ENCODE measurements around the gene RNF19B.

The RNF19B gene

DNA sequence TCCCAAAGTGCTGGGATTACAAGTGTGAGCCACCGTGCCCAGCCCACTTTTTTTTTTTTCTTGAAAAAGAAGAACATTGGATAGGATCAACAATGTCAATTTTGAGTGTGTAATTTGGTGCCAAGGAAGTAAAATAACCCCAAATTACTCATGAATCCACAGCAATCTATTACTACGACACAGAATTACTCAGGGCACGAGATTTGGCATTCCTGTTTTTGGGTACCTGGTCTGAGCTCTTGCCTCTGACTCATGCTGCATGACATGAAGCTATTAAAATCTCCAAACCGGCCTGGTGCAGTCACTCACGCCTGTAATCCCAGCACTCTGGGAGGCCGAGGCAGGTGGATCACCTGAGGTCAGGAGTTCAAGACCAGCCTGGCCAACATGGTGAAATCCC lies 10.4 kb downstream of the RNF19B start:
- DNase-seq (ENCODE audit: low read depth in 1 of 2, low spot score in 1 of 2) = no peak
- no peaks in the 10 kb centered on the region for H3K27me3 ChIP-seq (ENCODE audit: insufficient read depth, poor library complexity, severe bottlenecking)
- no peak overlapping the region for H3K27ac ChIP-seq (replicated peaks)
- H3K4me3 ChIP-seq (replicated peaks; ENCODE audit: insufficient read depth, low read length) = no peak overlapping the region
- no peak for TF ChIP-seq POLR2AphosphoS5 (IDR thresholded peaks at IDR 0.05; ENCODE audit: low read depth)
- no peak for TF ChIP-seq GABPA (IDR thresholded peaks at IDR 0.05; ENCODE audit: low read depth)
- TF ChIP-seq, protein P1, sequence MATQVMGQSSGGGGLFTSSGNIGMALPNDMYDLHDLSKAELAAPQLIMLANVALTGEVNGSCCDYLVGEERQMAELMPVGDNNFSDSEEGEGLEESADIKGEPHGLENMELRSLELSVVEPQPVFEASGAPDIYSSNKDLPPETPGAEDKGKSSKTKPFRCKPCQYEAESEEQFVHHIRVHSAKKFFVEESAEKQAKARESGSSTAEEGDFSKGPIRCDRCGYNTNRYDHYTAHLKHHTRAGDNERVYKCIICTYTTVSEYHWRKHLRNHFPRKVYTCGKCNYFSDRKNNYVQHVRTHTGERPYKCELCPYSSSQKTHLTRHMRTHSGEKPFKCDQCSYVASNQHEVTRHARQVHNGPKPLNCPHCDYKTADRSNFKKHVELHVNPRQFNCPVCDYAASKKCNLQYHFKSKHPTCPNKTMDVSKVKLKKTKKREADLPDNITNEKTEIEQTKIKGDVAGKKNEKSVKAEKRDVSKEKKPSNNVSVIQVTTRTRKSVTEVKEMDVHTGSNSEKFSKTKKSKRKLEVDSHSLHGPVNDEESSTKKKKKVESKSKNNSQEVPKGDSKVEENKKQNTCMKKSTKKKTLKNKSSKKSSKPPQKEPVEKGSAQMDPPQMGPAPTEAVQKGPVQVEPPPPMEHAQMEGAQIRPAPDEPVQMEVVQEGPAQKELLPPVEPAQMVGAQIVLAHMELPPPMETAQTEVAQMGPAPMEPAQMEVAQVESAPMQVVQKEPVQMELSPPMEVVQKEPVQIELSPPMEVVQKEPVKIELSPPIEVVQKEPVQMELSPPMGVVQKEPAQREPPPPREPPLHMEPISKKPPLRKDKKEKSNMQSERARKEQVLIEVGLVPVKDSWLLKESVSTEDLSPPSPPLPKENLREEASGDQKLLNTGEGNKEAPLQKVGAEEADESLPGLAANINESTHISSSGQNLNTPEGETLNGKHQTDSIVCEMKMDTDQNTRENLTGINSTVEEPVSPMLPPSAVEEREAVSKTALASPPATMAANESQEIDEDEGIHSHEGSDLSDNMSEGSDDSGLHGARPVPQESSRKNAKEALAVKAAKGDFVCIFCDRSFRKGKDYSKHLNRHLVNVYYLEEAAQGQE (IDR thresholded peaks at IDR 0.05; ENCODE audit: insufficient replicate concordance, low read depth) = no peak
- TF ChIP-seq, protein P2, sequence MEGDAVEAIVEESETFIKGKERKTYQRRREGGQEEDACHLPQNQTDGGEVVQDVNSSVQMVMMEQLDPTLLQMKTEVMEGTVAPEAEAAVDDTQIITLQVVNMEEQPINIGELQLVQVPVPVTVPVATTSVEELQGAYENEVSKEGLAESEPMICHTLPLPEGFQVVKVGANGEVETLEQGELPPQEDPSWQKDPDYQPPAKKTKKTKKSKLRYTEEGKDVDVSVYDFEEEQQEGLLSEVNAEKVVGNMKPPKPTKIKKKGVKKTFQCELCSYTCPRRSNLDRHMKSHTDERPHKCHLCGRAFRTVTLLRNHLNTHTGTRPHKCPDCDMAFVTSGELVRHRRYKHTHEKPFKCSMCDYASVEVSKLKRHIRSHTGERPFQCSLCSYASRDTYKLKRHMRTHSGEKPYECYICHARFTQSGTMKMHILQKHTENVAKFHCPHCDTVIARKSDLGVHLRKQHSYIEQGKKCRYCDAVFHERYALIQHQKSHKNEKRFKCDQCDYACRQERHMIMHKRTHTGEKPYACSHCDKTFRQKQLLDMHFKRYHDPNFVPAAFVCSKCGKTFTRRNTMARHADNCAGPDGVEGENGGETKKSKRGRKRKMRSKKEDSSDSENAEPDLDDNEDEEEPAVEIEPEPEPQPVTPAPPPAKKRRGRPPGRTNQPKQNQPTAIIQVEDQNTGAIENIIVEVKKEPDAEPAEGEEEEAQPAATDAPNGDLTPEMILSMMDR (IDR thresholded peaks at IDR 0.05; ENCODE audit: insufficient read depth, low read length) = no peak
- no peak for TF ChIP-seq SPI1 (IDR thresholded peaks at IDR 0.05; ENCODE audit: borderline replicate concordance, low read depth)

DNA sequence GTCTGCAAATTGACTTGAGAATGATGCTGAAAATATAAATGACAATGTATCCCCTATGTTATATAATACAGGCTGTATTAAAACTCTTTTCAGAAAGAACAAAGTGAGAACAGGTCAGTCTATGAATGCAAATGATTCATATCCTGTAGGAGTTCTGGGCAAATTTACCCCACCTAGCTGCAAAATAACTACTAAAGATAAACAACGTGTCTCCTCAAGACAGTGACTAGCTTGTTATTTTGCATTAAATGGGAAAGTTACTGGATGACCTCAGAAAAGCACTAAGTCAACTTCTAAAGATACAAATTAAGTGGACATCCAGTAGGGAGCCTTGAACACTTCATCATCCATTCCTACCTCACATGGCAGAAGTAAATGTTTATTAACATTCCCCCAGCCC lies 11.1 kb downstream of the RNF19B start:
- TF ChIP-seq, protein P1 (IDR thresholded peaks at IDR 0.05; ENCODE audit: insufficient replicate concordance, low read depth) = no peak
- no peak for TF ChIP-seq SPI1 (IDR thresholded peaks at IDR 0.05; ENCODE audit: borderline replicate concordance, low read depth)
- TF ChIP-seq, protein P2 (IDR thresholded peaks at IDR 0.05; ENCODE audit: insufficient read depth, low read length) = no peak
- no peak for DNase-seq (ENCODE audit: low read depth in 1 of 2, low spot score in 1 of 2)
- H3K27me3 ChIP-seq (ENCODE audit: insufficient read depth, poor library complexity, severe bottlenecking) = no peaks in the 10 kb centered on the region
- H3K27ac ChIP-seq (replicated peaks) = no peak overlapping the region
- H3K4me3 ChIP-seq (replicated peaks; ENCODE audit: insufficient read depth, low read length) = no peak overlapping the region

DNA sequence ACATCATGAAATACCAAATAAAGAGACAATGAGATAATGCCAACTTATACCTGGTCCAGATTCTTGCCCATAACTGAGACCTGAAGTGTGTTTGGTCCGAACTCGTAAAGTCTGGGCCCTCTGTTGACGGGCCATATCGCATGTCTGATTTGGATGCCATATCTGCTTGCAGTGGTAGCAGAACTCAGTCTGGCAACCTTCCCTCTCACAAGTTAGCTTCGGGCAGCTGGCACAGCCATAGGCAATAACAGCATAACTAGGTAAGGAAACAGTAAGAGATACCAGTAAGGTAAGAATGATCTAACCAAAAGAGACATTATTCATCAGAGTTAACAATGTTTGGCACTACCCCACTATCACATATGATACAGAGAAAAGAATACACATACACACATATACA lies 15.1 kb downstream of the RNF19B start:
- Histone ChIP-seq H3K27me3 (ENCODE audit: insufficient read depth, poor library complexity, severe bottlenecking) (no peaks in the 10 kb centered on the region), H3K4me3 (replicated peaks; ENCODE audit: insufficient read depth, low read length) (no peak overlapping the region), H3K27ac (replicated peaks) (no peak overlapping the region)
- TF ChIP-seq, protein P2 (IDR thresholded peaks at IDR 0.05; ENCODE audit: insufficient read depth, low read length) = no peak
- no peak for TF ChIP-seq POLR2AphosphoS5 (IDR thresholded peaks at IDR 0.05; ENCODE audit: low read depth)
- TF ChIP-seq, protein P1 (IDR thresholded peaks at IDR 0.05; ENCODE audit: insufficient replicate concordance, low read depth) = no peak
- no peak for TF ChIP-seq GABPA (IDR thresholded peaks at IDR 0.05; ENCODE audit: low read depth)
- TF ChIP-seq SPI1 (IDR thresholded peaks at IDR 0.05; ENCODE audit: borderline replicate concordance, low read depth) = no peak
- no peak for DNase-seq (ENCODE audit: low read depth in 1 of 2, low spot score in 1 of 2)

All from HL-60 (cell line).